Neuronal stem cell (in vitro differentiated cells): Measurements from ENCODE around the gene ASPG.
A peak's percentile ranks its signal among the peaks of the same experiment; 100 is the strongest.

Experiments used
- DNase-seq: peaks from one replicate; pipeline ENCODE4 v3.0.0-alpha.2; 2013; ENCODE audit warnings: low spot score
- H2AFZ ChIP-seq: one replicate; pipeline ENCODE4 v1.6.1; 2013; ENCODE audit warnings: mild to moderate bottlenecking, low read length, inconsistent platforms
- H2AK5ac ChIP-seq: 2 replicates; pipeline ENCODE4 v1.6.1; 2013; ENCODE audit warnings: low read depth, mild to moderate bottlenecking, inconsistent platforms, low read length, moderate library complexity, mixed read lengths
- H2BK120ac ChIP-seq: 2 replicates; pipeline ENCODE4 v1.6.1; 2013; ENCODE audit warnings: low read depth, mild to moderate bottlenecking, inconsistent platforms, low read length, moderate library complexity, mixed read lengths
- H2BK12ac ChIP-seq: one replicate; pipeline ENCODE4 v1.6.1; 2013; ENCODE audit warnings: low read length, inconsistent platforms
- H2BK15ac ChIP-seq: 2 replicates; pipeline ENCODE4 v1.6.1; 2013; ENCODE audit warnings: mild to moderate bottlenecking, low read length, inconsistent platforms, mixed read lengths
- H2BK5ac ChIP-seq: one replicate; pipeline ENCODE4 v1.6.1; 2013; ENCODE audit warnings: inconsistent platforms, mild to moderate bottlenecking, low read length, moderate library complexity
- H3K14ac ChIP-seq: one replicate; pipeline ENCODE4 v1.6.1; 2013; ENCODE audit warnings: low read length, inconsistent platforms
- H3K18ac ChIP-seq: 2 replicates; pipeline ENCODE4 v1.6.1; 2013; ENCODE audit warnings: low read length, inconsistent platforms
- H3K23ac ChIP-seq: 2 replicates; pipeline ENCODE4 v1.6.1; 2013; ENCODE audit warnings: low read depth, mild to moderate bottlenecking, mixed read lengths, low read length, inconsistent platforms; ENCODE audit not compliant: poor library complexity
- H3K27ac ChIP-seq: replicated peaks from 3 replicates; pipeline ENCODE4 v1.5.1; 2013; ENCODE audit warnings: low read length, inconsistent platforms
- H3K27me3 ChIP-seq, 3 experiments: 2 replicates each; pipeline ENCODE4 v1.6.1; 2013; ENCODE audit warnings: low read length in 3 of 3, mild to moderate bottlenecking in 2 of 3, inconsistent platforms in 1 of 3, low read depth in 1 of 3, mixed read lengths in 1 of 3, moderate library complexity in 1 of 3; ENCODE audit not compliant: control insufficient read depth in 3 of 3, insufficient read depth in 3 of 3
- H3K36me3 ChIP-seq, 2 donors: replicated peaks in 1 of 2; 2 replicates each; pipeline ENCODE4 v1.6.1; 2013; ENCODE audit warnings: low read length in 2 of 2; ENCODE audit not compliant: control insufficient read depth in 2 of 2, insufficient read depth in 2 of 2
- H3K4ac ChIP-seq: 2 replicates; pipeline ENCODE4 v1.6.1; 2013; ENCODE audit warnings: inconsistent platforms, mild to moderate bottlenecking, low read length, moderate library complexity
- H3K4me1 ChIP-seq, 2 donors: 1 replicate in 1 of 2; 2 replicates in 1 of 2; pipeline ENCODE4 v1.6.1; 2013; ENCODE audit warnings: low read length in 2 of 2, low read depth in 1 of 2; ENCODE audit not compliant: control insufficient read depth in 2 of 2, insufficient read depth in 1 of 2
- H3K4me2 ChIP-seq: one replicate; pipeline ENCODE4 v1.6.1; 2013; ENCODE audit warnings: mild to moderate bottlenecking, low read length, inconsistent platforms; ENCODE audit not compliant: insufficient read depth, poor library complexity, severe bottlenecking
- H3K4me3 ChIP-seq, 2 donors: 2 replicates each; pipeline ENCODE4 v1.5.1; 2013; ENCODE audit warnings: low read length in 2 of 2, mild to moderate bottlenecking in 2 of 2, inconsistent platforms in 1 of 2, moderate library complexity in 1 of 2
- H3K79me1 ChIP-seq: one replicate; pipeline ENCODE4 v1.6.1; 2013; ENCODE audit warnings: low read depth, mild to moderate bottlenecking, inconsistent platforms, low read length, moderate library complexity
- H3K9ac ChIP-seq: one replicate; pipeline ENCODE4 v1.6.1; 2013; ENCODE audit warnings: mild to moderate bottlenecking, low read depth, low read length, inconsistent platforms; ENCODE audit not compliant: poor library complexity
- H3K9me3 ChIP-seq, 2 donors: replicated peaks in 1 of 2; 2 replicates each; pipeline versions ENCODE3 to v1.6.1; 2013; ENCODE audit warnings: low read length in 2 of 2, mild to moderate bottlenecking in 2 of 2, inconsistent platforms in 1 of 2, low read depth in 1 of 2, mixed read lengths in 1 of 2, moderate library complexity in 1 of 2; ENCODE audit not compliant: control insufficient read depth in 2 of 2, insufficient read depth in 1 of 2
- H4K8ac ChIP-seq: one replicate; pipeline ENCODE4 v1.6.1; 2013; ENCODE audit warnings: low read depth, mild to moderate bottlenecking, inconsistent platforms, low read length, moderate library complexity
- H4K91ac ChIP-seq: one replicate; pipeline ENCODE4 v1.6.1; 2013; ENCODE audit warnings: low read length, low read depth, mild to moderate bottlenecking, inconsistent platforms; ENCODE audit not compliant: poor library complexity
- WGBS, 2 donors: extraction: QIAGEN DNeasy Blood & Tissue Kit; methylation state at CpG; one replicate each; pipeline ENCODE4 v1.1.7; 2013; ENCODE audit warnings: missing lambda C conversion rate in 2 of 2, mixed read lengths in 1 of 2; ENCODE audit not compliant: insufficient read length in 2 of 2, insufficient replicate concordance in 1 of 2; ENCODE audit errors: extremely low coverage in 2 of 2; 5-methylcytosine and 5-hydroxymethylcytosine counted together

ASPG gene

GRCh38 chr14:104101651-104102281 is 16.3 kb downstream of the ASPG start:
- no peak overlapping the region for H3K9ac ChIP-seq
- no peak overlapping the region for H2BK120ac ChIP-seq
- H3K4me3 ChIP-seq, result no peak overlapping the region
- no CpG with 5 or more reads among the region's 16 CpGs for WGBS, 2 donors
- peaks cover 0 to 54% (median 0%) of the 10 kb centered on the region in 3 experiments for H3K27me3 ChIP-seq
- H2AFZ ChIP-seq, result no peak overlapping the region
- no peaks in the 10 kb centered on the region for H3K9me3 ChIP-seq
- DNase-seq, result no peak
- H3K4me2 ChIP-seq, result no peak overlapping the region
- no peak overlapping the region for H3K27ac ChIP-seq
- H3K23ac ChIP-seq, result no peak overlapping the region
- H4K8ac ChIP-seq, result no peak overlapping the region
- H2BK5ac ChIP-seq, result no peak overlapping the region
- peak overlapping the region; percentile 56 for H3K18ac ChIP-seq
- H3K79me1 ChIP-seq, result peaks cover 2% of the 10 kb centered on the region
- H3K36me3 ChIP-seq, result no peaks in the 10 kb centered on the region
- no peak overlapping the region for H4K91ac ChIP-seq
- peaks cover 0 to 3% of the 10 kb centered on the region in 2 donors for H3K4me1 ChIP-seq
- H2AK5ac ChIP-seq, result peak overlapping the region; percentile 60
- H3K14ac ChIP-seq, result no peak overlapping the region
- H3K4ac ChIP-seq, result no peak overlapping the region
- H2BK12ac ChIP-seq, result no peak overlapping the region
- no peak overlapping the region for H2BK15ac ChIP-seq

- Histone ChIP-seq H3K4me1 (peaks cover 0 to 3% of the 10 kb centered on the region in 2 donors), H3K79me1 (peaks cover 2% of the 10 kb centered on the region), H3K27ac (no peak overlapping the region), H4K91ac (peak overlapping the region; percentile 1), H3K36me3 (no peaks in the 10 kb centered on the region), H2BK120ac (no peak overlapping the region), H2BK15ac (peak overlapping the region; percentile 99), H2BK5ac (no peak overlapping the region), H3K9ac (no peak overlapping the region), H3K18ac (peak overlapping the region; percentile 96), H3K4ac (no peak overlapping the region), H3K9me3 (no peaks in the 10 kb centered on the region), H3K27me3 (peaks cover 0 to 54% (median 0%) of the 10 kb centered on the region in 3 experiments), H4K8ac (no peak overlapping the region), H3K14ac (no peak overlapping the region), H2BK12ac (no peak overlapping the region), H2AFZ (no peak overlapping the region), H3K23ac (no peak overlapping the region), H2AK5ac (peak overlapping the region; percentile 72), H3K4me2 (no peak overlapping the region), H3K4me3 (no peak overlapping the region)
- WGBS, 2 donors, result no CpG with 5 or more reads among the region's 16 CpGs
- DNase-seq, result no peak
Measured at GRCh38 chr14:104102282-104102914, 16.9 kb downstream of the ASPG start.

GRCh38 chr14:104103061-104103445 is 17.6 kb downstream of the ASPG start:
- Histone ChIP-seq H3K4me3 (no peak overlapping the region), H3K4me2 (no peak overlapping the region), H3K27ac (no peak overlapping the region), H2AK5ac (peak overlapping the region; percentile 72), H3K9me3 (no peaks in the 10 kb centered on the region), H3K4me1 (peaks cover 3 to 9% of the 10 kb centered on the region in 2 donors), H2BK12ac (peak overlapping the region; percentile 98), H3K18ac (peak overlapping the region; percentile 96), H2BK5ac (no peak overlapping the region), H2BK15ac (peak overlapping the region; percentile 99), H2AFZ (peak overlapping the region; percentile 40), H3K9ac (no peak overlapping the region), H3K14ac (peak overlapping the region; percentile 98), H3K23ac (peak overlapping the region; percentile 91), H4K91ac (no peak overlapping the region), H3K4ac (peak overlapping the region; percentile 76), H2BK120ac (peak overlapping the region; percentile 41), H4K8ac (peak overlapping the region; percentile 96), H3K79me1 (peaks cover 2% of the 10 kb centered on the region), H3K36me3 (no peaks in the 10 kb centered on the region), H3K27me3 (peaks cover 0 to 58% (median 0%) of the 10 kb centered on the region in 3 experiments)
- WGBS, 2 donors, result no CpG with 5 or more reads among the region's 26 CpGs
- DNase-seq, result no peak

GRCh38 chr14:104103446-104104075 is 18.1 kb downstream of the ASPG start:
- peak overlapping the region; percentile 85 for H3K23ac ChIP-seq
- H3K9me3 ChIP-seq, result no peaks in the 10 kb centered on the region
- no peak overlapping the region for H3K4me2 ChIP-seq
- WGBS, 2 donors, result no CpG with 5 or more reads among the region's 23 CpGs
- peak overlapping the region; percentile 96 for H4K8ac ChIP-seq
- H3K79me1 ChIP-seq, result peaks cover 2% of the 10 kb centered on the region
- H4K91ac ChIP-seq, result no peak overlapping the region
- H3K14ac ChIP-seq, result peak overlapping the region; percentile 98
- H3K18ac ChIP-seq, result peak overlapping the region; percentile 96
- peak overlapping the region; percentile 21 for H3K9ac ChIP-seq
- H2AK5ac ChIP-seq, result peak overlapping the region; percentile 72
- no peak overlapping the region for H3K4ac ChIP-seq
- peaks cover 6 to 14% of the 10 kb centered on the region in 2 donors for H3K4me1 ChIP-seq
- peak overlapping the region; percentile 40 for H2AFZ ChIP-seq
- peak overlapping the region; percentile 41 for H2BK120ac ChIP-seq
- DNase-seq, result no peak
- H2BK12ac ChIP-seq, result peak overlapping the region; percentile 98
- no peaks in the 10 kb centered on the region for H3K36me3 ChIP-seq
- peaks cover 0 to 54% (median 0%) of the 10 kb centered on the region in 3 experiments for H3K27me3 ChIP-seq
- H2BK5ac ChIP-seq, result no peak overlapping the region
- H2BK15ac ChIP-seq, result peak overlapping the region; percentile 99
- H3K27ac ChIP-seq, result no peak overlapping the region
- no peak overlapping the region for H3K4me3 ChIP-seq
